Liver (tissue), 9 donors: ENCODE results near the gene MAPRE2. TPM values are rescaled to one million over a fixed set of nuclear protein-coding genes. Genes with fewer than 3 reads are reported as not detected.

Source experiments
- DNase-seq: peaks from one replicate; pipeline ENCODE4 v3.0.0-alpha.2; 2017; ENCODE audit warnings: low spot score
- H3K27ac ChIP-seq, 2 donors: one replicate each; pipeline ENCODE4 v1.7.0; 2013; ENCODE audit warnings: inconsistent platforms in 2 of 2, low read length in 2 of 2, control low read depth in 1 of 2, low read depth in 1 of 2, mild to moderate bottlenecking in 1 of 2
- H3K27me3 ChIP-seq, 4 donors: one replicate each; pipeline versions ENCODE4 v1.6.1 to v1.7.0; 2013; ENCODE audit warnings: low read length in 3 of 4, inconsistent platforms in 1 of 4, mild to moderate bottlenecking in 1 of 4, moderate library complexity in 1 of 4; ENCODE audit not compliant: control insufficient read depth in 4 of 4, insufficient read depth in 4 of 4
- H3K36me3 ChIP-seq, 4 donors: one replicate each; pipeline versions ENCODE4 v1.6.1 to v1.7.0; 2013; ENCODE audit warnings: low read length in 3 of 4, mild to moderate bottlenecking in 3 of 4, low read depth in 1 of 4, moderate library complexity in 1 of 4; ENCODE audit not compliant: control insufficient read depth in 4 of 4, insufficient read depth in 3 of 4
- H3K4me1 ChIP-seq, 4 donors: one replicate each; pipeline versions ENCODE4 v1.6.1 to v1.7.0; 2013; ENCODE audit warnings: low read length in 3 of 4, mild to moderate bottlenecking in 3 of 4, moderate library complexity in 1 of 4; ENCODE audit not compliant: control insufficient read depth in 4 of 4, insufficient read depth in 4 of 4
- H3K4me3 ChIP-seq, 3 donors: one replicate each; pipeline versions ENCODE4 v1.6.1 to v1.7.0; 2013; ENCODE audit warnings: low read length in 3 of 3, control low read depth in 1 of 3, low read depth in 1 of 3, mild to moderate bottlenecking in 1 of 3
- H3K9ac ChIP-seq, 2 donors: one replicate each; pipeline ENCODE4 v1.7.0; 2013; ENCODE audit warnings: low read length in 2 of 2, mild to moderate bottlenecking in 2 of 2, moderate library complexity in 2 of 2, control low read depth in 1 of 2, low read depth in 1 of 2
- H3K9me3 ChIP-seq, 4 donors: one replicate each; pipeline versions ENCODE4 v1.6.1 to v1.7.0; 2013; ENCODE audit warnings: low read length in 3 of 4; ENCODE audit not compliant: control insufficient read depth in 4 of 4
- ATF3 ChIP-seq: IDR thresholded peaks from 2 replicates; pipeline ENCODE4 v1.6.1; 2016; ENCODE audit warnings: antibody characterized with exemption
- CTCF ChIP-seq: fragments of 150-350 bp; IDR thresholded peaks from 2 replicates; pipeline ENCODE4 v1.5.1; 2017; ENCODE audit warnings: improper control_type of control experiment, low read depth, low read length; ENCODE audit not compliant: missing input control
- EGR1 ChIP-seq, 2 donors: IDR thresholded peaks; 2 replicates each; pipeline ENCODE4 v1.6.1; 2016 to 2018; ENCODE audit warnings: antibody characterized with exemption in 2 of 2, low read depth in 2 of 2
- FOXA1 ChIP-seq: IDR thresholded peaks from 2 replicates; pipeline ENCODE4 v1.6.1; 2016; ENCODE audit warnings: antibody characterized with exemption
- FOXA2 ChIP-seq: IDR thresholded peaks from 2 replicates; pipeline ENCODE4 v1.6.1; 2016; ENCODE audit warnings: antibody characterized with exemption
- GABPA ChIP-seq, 2 donors: IDR thresholded peaks in 1 of 2; conservative IDR thresholded peaks in 1 of 2; 2 replicates each; pipeline ENCODE4 v1.6.1; 2016; ENCODE audit warnings: antibody characterized with exemption in 2 of 2, mild to moderate bottlenecking in 1 of 2, moderate library complexity in 1 of 2
- HNF4A ChIP-seq, 2 donors: conservative IDR thresholded peaks; 2 replicates each; pipeline ENCODE4 v1.6.1; 2016; ENCODE audit warnings: antibody characterized with exemption in 2 of 2, mild to moderate bottlenecking in 2 of 2
- HNF4G ChIP-seq: IDR thresholded peaks from 2 replicates; pipeline ENCODE4 v1.6.1; 2016; ENCODE audit warnings: antibody characterized with exemption
- JUND ChIP-seq, 2 donors: IDR thresholded peaks; 2 replicates each; pipeline ENCODE4 v1.6.1; 2016; ENCODE audit warnings: antibody characterized with exemption in 2 of 2
- MAX ChIP-seq: IDR thresholded peaks from 2 replicates; pipeline ENCODE4 v1.6.1; 2016; ENCODE audit warnings: antibody characterized with exemption
- NR2F2 ChIP-seq: IDR thresholded peaks from 2 replicates; pipeline ENCODE4 v1.6.1; 2016; ENCODE audit warnings: antibody characterized with exemption
- RAD21 ChIP-seq, 2 donors: IDR thresholded peaks; 2 replicates each; pipeline ENCODE4 v1.6.1; 2016; ENCODE audit warnings: antibody characterized with exemption in 2 of 2, mild to moderate bottlenecking in 2 of 2
- RXRA ChIP-seq, 2 donors: IDR thresholded peaks; 2 replicates each; pipeline ENCODE4 v1.6.1; 2017 to 2018; ENCODE audit warnings: antibody characterized with exemption in 2 of 2, mild to moderate bottlenecking in 1 of 2
- SP1 ChIP-seq: IDR thresholded peaks from 2 replicates; pipeline ENCODE4 v1.6.1; 2018; ENCODE audit warnings: antibody characterized with exemption, mild to moderate bottlenecking
- TAF1 ChIP-seq: conservative IDR thresholded peaks from 2 replicates; pipeline ENCODE4 v1.6.1; 2016; ENCODE audit warnings: antibody characterized with exemption, mild to moderate bottlenecking
- YY1 ChIP-seq: IDR thresholded peaks from 2 replicates; pipeline ENCODE4 v1.6.1; 2016; ENCODE audit warnings: antibody characterized with exemption, mild to moderate bottlenecking
- ZBTB33 ChIP-seq: IDR thresholded peaks from 2 replicates; pipeline ENCODE4 v1.6.1; 2016; ENCODE audit warnings: antibody characterized with exemption
- WGBS: extraction: QIAGEN DNeasy Blood & Tissue Kit; methylation state at CpG from one replicate; pipeline ENCODE4 v1.1.7; 2013; 5-methylcytosine and 5-hydroxymethylcytosine counted together
- polyA plus RNA-seq, 2 donors: library from polyadenylated mRNA; stranded (reverse) in 1 of 2; unstranded in 1 of 2; fragments of 200-250 nt in 1 of 2; fragments of >200 nt in 1 of 2; fragmentation: Nextera tagmentation in 1 of 2; extraction: Ambion mirVana in 1 of 2; gene quantifications; one replicate each; pipeline versions ENCODE4 v1.2.1 to v1.2.3, GENCODE V29; 2013 to 2015
- total RNA-seq, 2 donors: library from RNA; depleted of rRNA; stranded (reverse); fragments of >200 nt; gene quantifications; one replicate each; pipeline ENCODE4 v1.2.3, GENCODE V29; 2014
- donor health status: healthy.
- donor health status: healthy.
- donor health status: healthy.
- donor health status: healthy.
- donor health status: healthy.

MAPRE2 gene
- total and polyA plus RNA-seq, 4 donors, result 7.9 to 12.8 (median 11.0) TPM

- H3K4me1 ChIP-seq, result peaks cover 2 to 11% (median 2%) of the 10 kb centered on the region in 4 donors
- H3K27ac ChIP-seq, result no peak overlapping the region
- no peak for DNase-seq
- H3K36me3 ChIP-seq, result peaks cover 0 to 27% (median 16%) of the 10 kb centered on the region in 4 donors
- H3K27me3 ChIP-seq, result no peaks in the 10 kb centered on the region
- H3K9ac ChIP-seq, result no peak overlapping the region
- H3K4me3 ChIP-seq, result no peak overlapping the region
- TF ChIP-seq FOXA2, result no peak
- TF ChIP-seq NR2F2, result no peak
- no peak for TF ChIP-seq YY1
- TF ChIP-seq EGR1 (IDR thresholded peaks at IDR 0.05; ENCODE audit: low read depth in 2 of 2), result no peak
- TF ChIP-seq FOXA1, result no peak
- no peak for TF ChIP-seq ATF3
- TF ChIP-seq ZBTB33, result no peak
- no peak for TF ChIP-seq HNF4G
- TF ChIP-seq JUND (IDR thresholded peaks at IDR 0.05), result no peak
- no peak for TF ChIP-seq HNF4A (conservative IDR thresholded peaks at IDR 0.05)
- no peak for TF ChIP-seq RAD21 (IDR thresholded peaks at IDR 0.05)
- TF ChIP-seq MAX, result no peak
- no peak for TF ChIP-seq CTCF
- TF ChIP-seq TAF1, result no peak
- no peak for TF ChIP-seq RXRA (IDR thresholded peaks at IDR 0.05)
- no peak for TF ChIP-seq SP1
- TF ChIP-seq GABPA (IDR thresholded peaks at IDR 0.05 in 1 of 2, conservative IDR thresholded peaks at IDR 0.05 in 1 of 2), result no peak
- no peaks in the 10 kb centered on the region for H3K9me3 ChIP-seq
These were observed 89.0 kb downstream of the MAPRE2 start for GRCh38 chr18:35130236-35130635.

- WGBS, result 83% methylated on average over 8 of the region's 8 CpGs
- no peak overlapping the region for H3K4me3 ChIP-seq
- no peak overlapping the region for H3K9ac ChIP-seq
- H3K4me1 ChIP-seq, result peaks cover 0 to 8% (median under 1%) of the 10 kb centered on the region in 4 donors
- H3K36me3 ChIP-seq, result peaks cover 0 to 32% (median 21%) of the 10 kb centered on the region in 4 donors
- peak overlapping the region in 1 of 2 donors; percentile 9 for H3K27ac ChIP-seq
- TF ChIP-seq SP1 (no peak), HNF4G (no peak), CTCF (no peak), MAX (no peak), RXRA (IDR thresholded peaks at IDR 0.05) (no peak)
- no peaks in the 10 kb centered on the region for H3K9me3 ChIP-seq
- no peaks in the 10 kb centered on the region for H3K27me3 ChIP-seq
- DNase-seq, result no peak
These were observed 90.3 kb downstream of the MAPRE2 start for GRCh38 chr18:35131387-35132020.
